ENCODE measurements around the gene ZNG1B. TPM values are rescaled to one million over a fixed set of nuclear protein-coding genes. Genes with fewer than 3 reads are reported as not detected.
"Not testable (repeated sequence)": the region's sequence is repeated elsewhere in the genome, so short reads cannot be mapped to it uniquely, and the experiment has no call there.

The ZNG1B gene
- 10.1 TPM for polyA plus RNA-seq (2012; ENCODE audit: insufficient read length, low read depth)

DNA sequence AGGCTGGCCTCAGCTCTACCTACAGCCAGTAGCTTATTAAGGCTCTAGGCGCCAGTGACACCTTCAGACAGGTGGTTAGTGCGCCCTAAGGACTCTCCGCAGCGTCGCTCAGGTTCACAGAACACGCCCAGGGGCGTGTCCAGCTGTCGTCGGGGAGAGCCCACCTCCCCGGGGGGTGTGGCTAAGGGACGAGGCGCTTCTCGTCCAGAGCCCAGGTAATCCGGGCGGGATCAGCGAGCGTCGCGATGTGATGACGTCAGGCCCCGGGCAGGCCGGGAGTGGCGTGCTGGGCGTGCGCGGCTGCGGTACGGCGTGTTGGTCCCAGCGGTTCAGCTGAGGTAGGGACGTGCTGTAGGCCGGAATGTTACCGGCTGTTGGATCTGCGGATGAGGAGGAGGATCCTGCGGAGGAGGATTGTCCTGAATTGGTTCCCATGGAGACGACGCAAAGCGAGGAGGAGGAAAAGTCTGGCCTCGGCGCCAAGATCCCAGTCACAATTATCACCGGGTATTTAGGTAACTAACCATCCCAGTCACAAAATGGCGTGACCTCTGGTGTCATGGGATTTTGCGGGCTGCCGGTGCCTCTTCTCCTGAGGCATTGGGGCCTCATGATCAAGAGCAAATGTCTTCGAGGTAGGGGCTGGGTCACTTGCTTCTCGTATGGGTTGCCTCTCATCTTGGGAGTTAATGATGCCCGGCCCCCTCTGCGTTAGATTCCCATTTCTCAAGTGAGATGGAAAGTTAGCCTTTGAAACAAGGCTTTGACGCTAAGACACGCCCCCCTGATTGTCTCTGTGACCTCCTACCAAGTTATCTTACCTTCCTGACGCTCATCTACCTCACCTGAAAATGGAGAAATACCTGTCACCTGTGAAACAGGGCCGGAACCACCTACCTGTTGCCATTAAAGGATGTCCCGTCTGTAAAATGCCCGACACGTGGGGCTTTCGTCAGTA lies at the start of gene ZNG1B:
TSS of gene ZNG1B (plus strand) at position 184 of the 958 bp plus-strand sequence. CDS start at position 362, 178 bp downstream.
- TF ChIP-seq SIN3A (IDR thresholded peaks at IDR 0.05; ENCODE audit: borderline replicate concordance, insufficient read depth, low read length); FOXP2 (optimal IDR thresholded peaks at IDR 0.05; ENCODE audit: borderline replicate concordance, extremely low read depth, extremely low read length, insufficient read depth); TAF1 (IDR thresholded peaks at IDR 0.05; ENCODE audit: borderline replicate concordance, insufficient read depth, low read length): not testable (repeated sequence)

- TF ChIP-seq TAF1 (IDR thresholded peaks at IDR 0.05; ENCODE audit: borderline replicate concordance, insufficient read depth, low read length) (no peak), FOXP2 (optimal IDR thresholded peaks at IDR 0.05; ENCODE audit: borderline replicate concordance, extremely low read depth, extremely low read length, insufficient read depth) (no peak), SIN3A (IDR thresholded peaks at IDR 0.05; ENCODE audit: borderline replicate concordance, insufficient read depth, low read length) (no peak), REST (IDR thresholded peaks at IDR 0.05; ENCODE audit: insufficient read depth in 1 of 2, low read depth in 2 of 2, low read length in 2 of 2) (no peak), POLR2AphosphoS5 (IDR thresholded peaks at IDR 0.05; ENCODE audit: low read depth, low read length) (no peak)
These were observed 47.2 kb upstream of the ZNG1B start for GRCh38 chr2:113390124-113390849.

- no peak for TF ChIP-seq SIN3A (IDR thresholded peaks at IDR 0.05; ENCODE audit: borderline replicate concordance, insufficient read depth, low read length)
- no peak for TF ChIP-seq TAF1 (IDR thresholded peaks at IDR 0.05; ENCODE audit: borderline replicate concordance, insufficient read depth, low read length)
- TF ChIP-seq POLR2AphosphoS5 (IDR thresholded peaks at IDR 0.05; ENCODE audit: low read depth, low read length), result no peak
- no peak for TF ChIP-seq REST (IDR thresholded peaks at IDR 0.05; ENCODE audit: insufficient read depth in 1 of 2, low read depth in 2 of 2, low read length in 2 of 2)
- no peak for TF ChIP-seq FOXP2 (optimal IDR thresholded peaks at IDR 0.05; ENCODE audit: borderline replicate concordance, extremely low read depth, extremely low read length, insufficient read depth)
These were observed 46.4 kb upstream of the ZNG1B start for GRCh38 chr2:113391073-113391472.

DNA sequence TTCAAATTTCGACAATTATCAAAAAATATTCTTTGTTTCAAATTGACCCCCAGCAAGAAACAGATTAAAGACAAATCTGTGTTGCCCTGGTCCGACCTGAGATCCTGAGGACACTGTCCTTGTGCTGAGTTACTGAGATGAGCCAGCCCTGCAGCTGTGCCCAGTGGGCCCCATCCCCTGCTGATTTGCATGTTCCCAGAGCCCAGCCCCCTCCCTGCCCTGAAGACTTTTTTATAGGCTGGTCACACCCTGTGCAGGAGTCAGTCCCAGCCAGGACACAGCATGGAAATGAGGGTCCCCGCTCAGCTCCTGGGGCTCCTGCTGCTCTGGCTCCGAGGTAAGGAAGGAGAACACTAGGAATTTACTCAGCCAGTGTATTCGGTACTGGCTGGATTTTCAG lies 31.4 kb upstream of the ZNG1B start:
- no peak for TF ChIP-seq REST (IDR thresholded peaks at IDR 0.05; ENCODE audit: insufficient read depth in 1 of 2, low read depth in 2 of 2, low read length in 2 of 2)

DNA sequence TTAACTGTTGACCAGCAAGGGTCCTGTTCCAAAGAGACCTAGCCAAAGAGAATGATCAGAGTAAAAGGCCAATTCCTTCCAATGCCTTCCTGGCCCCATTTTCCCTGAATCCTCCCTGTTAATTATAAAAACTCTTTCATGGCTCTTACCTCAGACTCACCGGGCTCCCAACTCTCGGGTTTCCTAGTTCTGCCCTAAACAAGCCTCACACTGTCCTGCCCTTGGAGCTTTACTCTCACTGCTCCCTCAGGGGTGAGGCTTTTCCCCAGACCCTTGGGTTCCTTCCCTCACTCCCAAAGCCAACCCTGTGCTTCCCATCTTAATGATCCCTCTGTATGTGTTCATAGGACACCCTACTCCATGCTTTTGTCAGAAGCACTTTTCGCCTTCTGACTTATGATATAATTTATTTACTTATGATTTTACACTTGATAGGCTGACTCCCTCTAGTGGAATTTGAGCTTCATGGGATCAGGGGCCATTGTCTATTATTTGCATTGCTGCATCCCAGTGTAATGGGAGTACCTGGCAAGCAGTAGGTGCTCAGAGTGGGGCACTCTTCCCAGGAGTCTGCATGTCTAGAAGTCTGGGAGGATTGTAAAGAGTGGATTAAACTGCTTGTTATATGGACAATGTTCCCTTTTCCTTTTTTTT lies 29.9 kb upstream of the ZNG1B start:
- no peak for TF ChIP-seq SIN3A (IDR thresholded peaks at IDR 0.05; ENCODE audit: borderline replicate concordance, insufficient read depth, low read length)
- TF ChIP-seq REST (IDR thresholded peaks at IDR 0.05; ENCODE audit: insufficient read depth in 1 of 2, low read depth in 2 of 2, low read length in 2 of 2), result no peak
- TF ChIP-seq POLR2AphosphoS5 (IDR thresholded peaks at IDR 0.05; ENCODE audit: low read depth, low read length), result no peak
- no peak for TF ChIP-seq FOXP2 (optimal IDR thresholded peaks at IDR 0.05; ENCODE audit: borderline replicate concordance, extremely low read depth, extremely low read length, insufficient read depth)
- TF ChIP-seq TAF1 (IDR thresholded peaks at IDR 0.05; ENCODE audit: borderline replicate concordance, insufficient read depth, low read length), result no peak
